GM12865 (cell line): ENCODE results near the gene CNTNAP2.

Experiments used
- DNase-seq: peaks from one replicate; pipeline ENCODE4 v3.0.0; 2010; ENCODE audit warnings: low read depth
- H3K4me3 ChIP-seq: 2 replicates; pipeline ENCODE4 v1.5.1; 2011; ENCODE audit warnings: mild to moderate bottlenecking, low read depth, low read length, control low read depth
- CTCF ChIP-seq: IDR thresholded peaks from 2 replicates; pipeline ENCODE4 v1.5.1; 2011; ENCODE audit warnings: low read length, control low read depth, low read depth, inconsistent platforms; ENCODE audit not compliant: insufficient read depth; ENCODE audit errors: missing control alignments

CNTNAP2 gene

GRCh38 chr7:146728611-146729010 is 612.0 kb downstream of the CNTNAP2 start:
- no peak for TF ChIP-seq CTCF
- DNase-seq, result no peak
- no peak overlapping the region for H3K4me3 ChIP-seq

- H3K4me3 ChIP-seq, result no peak overlapping the region
- no peak for DNase-seq
- TF ChIP-seq CTCF, result no peak
Measured at GRCh38 chr7:146731185-146731584, 614.6 kb downstream of the CNTNAP2 start.

- no peak for DNase-seq
- H3K4me3 ChIP-seq, result no peak overlapping the region
- no peak for TF ChIP-seq CTCF
Measured at GRCh38 chr7:146735992-146736391, 619.4 kb downstream of the CNTNAP2 start.

- no peak for TF ChIP-seq CTCF
- DNase-seq, result no peak
- H3K4me3 ChIP-seq, result no peak overlapping the region
Measured at GRCh38 chr7:146736446-146737190, 620.0 kb downstream of the CNTNAP2 start.

GRCh38 chr7:146740039-146740438 is 623.4 kb downstream of the CNTNAP2 start:
- no peak for TF ChIP-seq CTCF
- no peak overlapping the region for H3K4me3 ChIP-seq
- DNase-seq, result no peak

GRCh38 chr7:146741911-146742310 is 625.3 kb downstream of the CNTNAP2 start:
- DNase-seq, result no peak
- no peak overlapping the region for H3K4me3 ChIP-seq
- TF ChIP-seq CTCF, result no peak

GRCh38 chr7:146754385-146754784 is 637.8 kb downstream of the CNTNAP2 start:
- no peak overlapping the region for H3K4me3 ChIP-seq
- TF ChIP-seq CTCF, result no peak
- no peak for DNase-seq
